B cell (primary cell): ENCODE measurements around the gene DMXL2. TPM values are rescaled to one million over a fixed set of nuclear protein-coding genes. Genes with fewer than 3 reads are reported as not detected.

Experiments
- ATAC-seq: fragments of 200-7000 bp; cut with Tn5 transposase; one replicate; pipeline ENCODE4 v1.10.0; 2021; ENCODE audit warnings: low read depth, mild to moderate bottlenecking, moderate number of reproducible peaks, moderate library complexity
- CTCF ChIA-PET: fragments of 350-600 bp; sonication (Branson Sonifier 250); formaldehyde crosslinking; loops from one replicate; lab custom pipeline; 2021; ENCODE audit warnings: antibody characterized with exemption, inconsistent platforms; lab: Charles Lee
- POLR2A ChIA-PET: fragments of 350-600 bp; sonication (Branson Sonifier 250); formaldehyde crosslinking; loops from one replicate; lab custom pipeline; 2021; ENCODE audit warnings: antibody characterized with exemption; lab: Charles Lee
- DNase-seq: peaks from one replicate; pipeline ENCODE4 v3.0.0; 2013
- H2AFZ ChIP-seq: 2 replicates; pipeline ENCODE4 v1.6.1; 2012; ENCODE audit warnings: mild to moderate bottlenecking, low read depth, low read length; ENCODE audit not compliant: insufficient read depth, poor library complexity, severe bottlenecking
- H3K27ac ChIP-seq, 2 donors: 1 replicate in 1 of 2; 2 replicates in 1 of 2; pipeline ENCODE4 v1.5.1; 2012 to 2013; ENCODE audit warnings: low read length in 2 of 2, mild to moderate bottlenecking in 2 of 2, moderate library complexity in 1 of 2
- H3K27me3 ChIP-seq, 4 experiments: fragments of 200-600 bp in 1 of 4; sonication (generic) in 1 of 4; replicated peaks in 1 of 4; 1 replicate in 2 of 4; 2 replicates in 2 of 4; pipeline versions ENCODE4 v1.6.1 to v1.7.0; 2013 to 2016; ENCODE audit warnings: low read length in 3 of 4, mild to moderate bottlenecking in 2 of 4, mixed read lengths in 1 of 4, moderate library complexity in 1 of 4; ENCODE audit not compliant: insufficient read depth in 4 of 4, control insufficient read depth in 3 of 4; ENCODE audit errors: control extremely low read depth in 1 of 4
- H3K36me3 ChIP-seq, 2 experiments: replicated peaks in 1 of 2; 1 replicate in 1 of 2; 2 replicates in 1 of 2; pipeline versions ENCODE4 v1.6.1 to v1.7.1; 2013; ENCODE audit warnings: low read length in 1 of 2; ENCODE audit not compliant: insufficient read depth in 2 of 2, control insufficient read depth in 1 of 2; ENCODE audit errors: control extremely low read depth in 1 of 2, extremely low read depth in 1 of 2
- H3K4me1 ChIP-seq, 2 donors: fragments of 200-600 bp in 1 of 2; sonication (generic) in 1 of 2; 1 replicate in 1 of 2; 2 replicates in 1 of 2; pipeline versions ENCODE4 v1.5.1 to v1.6.1; 2013 to 2017; ENCODE audit warnings: low read length in 2 of 2; ENCODE audit not compliant: control insufficient read depth in 2 of 2, insufficient read depth in 2 of 2
- H3K4me2 ChIP-seq: replicated peaks from 2 replicates; pipeline ENCODE3; 2012; ENCODE audit warnings: mild to moderate bottlenecking, low read depth, low read length; ENCODE audit not compliant: poor library complexity, severe bottlenecking
- H3K4me3 ChIP-seq, 5 experiments: fragments of 200-600 bp in 1 of 5; sonication (generic) in 1 of 5; 1 replicate in 3 of 5; 2 replicates in 2 of 5; pipeline versions ENCODE4 v1.5.1 to v1.7.0; 2011 to 2016; ENCODE audit warnings: low read length in 4 of 5, mild to moderate bottlenecking in 4 of 5, low read depth in 2 of 5, control low read depth in 1 of 5, moderate library complexity in 1 of 5; ENCODE audit not compliant: insufficient read depth in 1 of 5; ENCODE audit errors: control extremely low read depth in 1 of 5, extremely low read depth in 1 of 5
- H3K79me2 ChIP-seq: fragments of 200-600 bp; sonication (generic); one replicate; pipeline ENCODE4 v1.6.0; 2016; ENCODE audit warnings: low read length; ENCODE audit not compliant: control insufficient read depth, insufficient read depth
- H3K9ac ChIP-seq: fragments of 200-600 bp; sonication (generic); 2 replicates; pipeline ENCODE4 v1.6.1; 2017; ENCODE audit warnings: mild to moderate bottlenecking, low read length, moderate library complexity
- H3K9me3 ChIP-seq, 3 donors: one replicate each; pipeline versions ENCODE4 v1.6.1 to v1.7.1; 2013; ENCODE audit warnings: low read length in 2 of 3; ENCODE audit not compliant: control insufficient read depth in 2 of 3, insufficient read depth in 1 of 3; ENCODE audit errors: control extremely low read depth in 1 of 3
- H4K20me1 ChIP-seq: 2 replicates; pipeline ENCODE4 v1.6.0; 2012; ENCODE audit warnings: mild to moderate bottlenecking, low read length; ENCODE audit not compliant: insufficient read depth, control insufficient read depth, poor library complexity, severe bottlenecking
- H3K27ac Mint-ChIP-seq: one replicate; pipeline ENCODE4 v1.8.0; 2021; ENCODE audit warnings: mixed read lengths
- H3K27me3 Mint-ChIP-seq: one replicate; pipeline ENCODE4 v1.8.0; 2021; ENCODE audit warnings: mixed read lengths
- H3K4me1 Mint-ChIP-seq: one replicate; pipeline ENCODE4 v1.8.0; 2021; ENCODE audit warnings: mixed read lengths
- H3K4me3 Mint-ChIP-seq: one replicate; pipeline ENCODE4 v1.8.0; 2021; ENCODE audit warnings: mixed read lengths
- H3K9me3 Mint-ChIP-seq: one replicate; pipeline ENCODE4 v1.8.0; 2022; ENCODE audit warnings: mixed read lengths; ENCODE audit not compliant: insufficient read depth
- EZH2 ChIP-seq: IDR thresholded peaks from 2 replicates; pipeline ENCODE4 v1.6.1; 2012; ENCODE audit warnings: borderline replicate concordance, low read depth, mild to moderate bottlenecking, moderate library complexity, low read length; ENCODE audit not compliant: insufficient read depth, poor library complexity, severe bottlenecking
- WGBS: methylation state at CpG from one replicate; pipeline ENCODE4 v1.1.5; 2013; ENCODE audit warnings: missing lambda C conversion rate; ENCODE audit not compliant: insufficient coverage; 5-methylcytosine and 5-hydroxymethylcytosine counted together
- intact Hi-C: fragments of 100-400 bp; cut with micrococcal nuclease; formaldehyde crosslinking; loops from one replicate; pipeline ENCODE4 v1.10.0; 2022
- polyA plus RNA-seq: library from polyadenylated mRNA; depleted of rRNA; stranded (reverse); fragments of >200 nt; gene quantifications from 2 replicates; pipeline ENCODE4 v1.2.3, GENCODE V29; 2012
- total RNA-seq, 2 donors: library from RNA; stranded (reverse); fragments of 120-200 nt in 1 of 2; gene quantifications; 1 replicate in 1 of 2; 2 replicates in 1 of 2; pipeline versions ENCODE4 v1.2.3 to v1.2.4, GENCODE V29; 2013 to 2022
- TF ChIP-seq, protein P1 (sequence below): fragments of 200-600 bp; IDR thresholded peaks from one replicate; pipeline ENCODE4 v1.8.0; 2022; ENCODE audit warnings: antibody characterized with exemption, mild to moderate bottlenecking

DMXL2 gene
- total and polyA plus RNA-seq, 2 donors (not counting 1 experiment from before 2014, with no cell fraction given): 1.4 to 5.6 TPM

GRCh38 chr15:51416129-51416528 is 206.4 kb downstream of the DMXL2 start:
- ATAC-seq (no peak), DNase-seq (no peak)
- Histone ChIP-seq H3K27me3 (no peaks in the 10 kb centered on the region), H3K4me3 (no peak overlapping the region), H3K9ac (no peak overlapping the region), H4K20me1 (no peaks in the 10 kb centered on the region), H2AFZ (no peak overlapping the region), H3K79me2 (no peaks in the 10 kb centered on the region), H3K4me2 (no peak overlapping the region), H3K4me1 (no peaks in the 10 kb centered on the region), H3K36me3 (no peaks in the 10 kb centered on the region), H3K9me3 (no peaks in the 10 kb centered on the region), H3K27ac (no peak overlapping the region)
- TF ChIP-seq EZH2: no peak
- TF ChIP-seq, protein P1, sequence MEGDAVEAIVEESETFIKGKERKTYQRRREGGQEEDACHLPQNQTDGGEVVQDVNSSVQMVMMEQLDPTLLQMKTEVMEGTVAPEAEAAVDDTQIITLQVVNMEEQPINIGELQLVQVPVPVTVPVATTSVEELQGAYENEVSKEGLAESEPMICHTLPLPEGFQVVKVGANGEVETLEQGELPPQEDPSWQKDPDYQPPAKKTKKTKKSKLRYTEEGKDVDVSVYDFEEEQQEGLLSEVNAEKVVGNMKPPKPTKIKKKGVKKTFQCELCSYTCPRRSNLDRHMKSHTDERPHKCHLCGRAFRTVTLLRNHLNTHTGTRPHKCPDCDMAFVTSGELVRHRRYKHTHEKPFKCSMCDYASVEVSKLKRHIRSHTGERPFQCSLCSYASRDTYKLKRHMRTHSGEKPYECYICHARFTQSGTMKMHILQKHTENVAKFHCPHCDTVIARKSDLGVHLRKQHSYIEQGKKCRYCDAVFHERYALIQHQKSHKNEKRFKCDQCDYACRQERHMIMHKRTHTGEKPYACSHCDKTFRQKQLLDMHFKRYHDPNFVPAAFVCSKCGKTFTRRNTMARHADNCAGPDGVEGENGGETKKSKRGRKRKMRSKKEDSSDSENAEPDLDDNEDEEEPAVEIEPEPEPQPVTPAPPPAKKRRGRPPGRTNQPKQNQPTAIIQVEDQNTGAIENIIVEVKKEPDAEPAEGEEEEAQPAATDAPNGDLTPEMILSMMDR: no peak
- POLR2A ChIA-PET: no interaction called here
- H3K27me3 Mint-ChIP-seq: peaks cover 3% of the 10 kb centered on the region
- no peak overlapping the region for H3K27ac Mint-ChIP-seq
- 45% methylated on average over 2 of the region's 4 CpGs for WGBS
- intact Hi-C loops: no loop called here
- no peak overlapping the region for H3K4me3 Mint-ChIP-seq
- CTCF ChIA-PET: no interaction called here
- no peaks in the 10 kb centered on the region for H3K9me3 Mint-ChIP-seq
- no peaks in the 10 kb centered on the region for H3K4me1 Mint-ChIP-seq

DNA sequence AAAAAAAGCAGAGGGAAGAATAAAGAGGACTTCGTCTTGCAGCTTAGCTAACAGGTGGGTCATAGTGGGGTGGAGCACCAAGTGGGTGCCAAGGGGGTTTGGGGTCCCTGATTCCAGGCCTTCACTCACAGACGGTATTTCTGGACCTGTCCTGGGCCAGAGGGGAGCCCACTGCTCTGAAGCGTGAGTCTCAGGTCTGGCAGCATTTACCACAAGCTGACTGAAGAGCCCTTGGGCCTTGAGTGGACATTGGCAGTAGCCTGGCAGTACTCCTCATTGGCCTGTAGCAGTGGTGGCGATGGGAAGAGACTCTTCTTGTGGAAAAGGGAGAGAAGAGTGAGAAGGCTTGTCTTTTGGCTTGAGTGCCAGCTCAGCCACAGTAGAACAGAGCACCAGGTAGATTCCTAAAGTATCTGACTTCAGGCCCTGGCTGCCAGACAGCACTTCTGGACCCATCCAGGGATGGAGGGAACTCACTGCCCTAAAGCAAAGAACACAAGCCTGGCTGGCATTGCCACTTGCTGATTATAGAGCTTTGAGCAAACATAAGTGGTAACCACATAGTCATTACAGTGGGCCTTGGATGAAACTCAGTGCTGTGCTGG is 208.2 kb downstream of the DMXL2 start:
- no peak for DNase-seq
- WGBS: 92% methylated on average over 4 of the region's 4 CpGs
- no peak overlapping the region for H3K9ac ChIP-seq
- no peaks in the 10 kb centered on the region for H3K9me3 ChIP-seq
- no peak overlapping the region for H2AFZ ChIP-seq
- no peaks in the 10 kb centered on the region for H4K20me1 ChIP-seq
- no peak overlapping the region for H3K27ac ChIP-seq
- ChIA-PET CTCF (no interaction called here), POLR2A (no interaction called here)
- H3K4me2 ChIP-seq: no peak overlapping the region
- H3K4me3 ChIP-seq: no peak overlapping the region
- no peak for ATAC-seq
- intact Hi-C loops: no loop called here
- no peaks in the 10 kb centered on the region for H3K36me3 ChIP-seq
- H3K27ac Mint-ChIP-seq: no peak overlapping the region
- no peaks in the 10 kb centered on the region for H3K9me3 Mint-ChIP-seq
- no peaks in the 10 kb centered on the region for H3K79me2 ChIP-seq
- no peaks in the 10 kb centered on the region for H3K4me1 ChIP-seq
- H3K27me3 Mint-ChIP-seq: peaks cover 3% of the 10 kb centered on the region
- no peaks in the 10 kb centered on the region for H3K4me1 Mint-ChIP-seq
- no peak overlapping the region for H3K4me3 Mint-ChIP-seq
- H3K27me3 ChIP-seq: no peaks in the 10 kb centered on the region
- TF ChIP-seq, protein P1: no peak
- TF ChIP-seq EZH2: no peak
